GM21786 (cell line): Measurements from ENCODE around the gene RNGTT.
"Not testable (repeated sequence)": the region's sequence is repeated elsewhere in the genome, so short reads cannot be mapped to it uniquely, and the experiment has no call there.

Source experiments
- ATAC-seq: cut with Tn5 transposase; IDR thresholded peaks from one replicate; pipeline ENCODE4 v1.9.1; 2021; ENCODE audit not compliant: unreplicated experiment

The RNGTT gene

DNA sequence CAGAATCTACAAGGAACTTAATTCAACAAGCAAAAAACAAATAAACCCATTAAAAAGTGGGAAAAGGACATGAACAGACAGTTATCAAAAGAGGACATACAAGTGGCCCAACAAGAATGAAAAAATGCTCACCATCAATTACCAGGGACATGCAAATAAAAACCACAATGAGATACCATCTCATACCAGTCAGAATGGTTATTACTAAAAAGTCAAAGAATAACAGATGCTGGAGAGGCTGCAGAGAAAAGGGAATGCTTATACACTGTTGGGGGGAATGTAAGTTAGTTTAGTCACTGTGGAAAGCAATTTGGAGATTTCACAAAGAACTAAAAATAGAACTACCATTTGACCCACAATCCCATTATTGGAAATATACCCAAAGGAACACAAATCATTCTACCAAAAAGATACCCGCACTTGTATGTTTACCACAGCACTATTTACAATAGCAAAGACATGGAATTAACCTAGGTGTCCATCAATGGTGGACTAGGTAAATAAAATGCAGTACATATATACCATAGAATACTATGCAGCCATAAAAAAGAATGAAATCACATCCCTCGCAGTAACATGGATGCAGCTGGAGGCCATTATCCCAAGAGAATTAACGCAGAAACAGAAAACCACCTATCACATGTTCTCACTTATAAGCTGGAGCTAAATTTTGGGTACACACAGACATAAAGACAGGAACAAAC, 48.4 kb downstream of the RNGTT start:
- ATAC-seq = no peak

DNA sequence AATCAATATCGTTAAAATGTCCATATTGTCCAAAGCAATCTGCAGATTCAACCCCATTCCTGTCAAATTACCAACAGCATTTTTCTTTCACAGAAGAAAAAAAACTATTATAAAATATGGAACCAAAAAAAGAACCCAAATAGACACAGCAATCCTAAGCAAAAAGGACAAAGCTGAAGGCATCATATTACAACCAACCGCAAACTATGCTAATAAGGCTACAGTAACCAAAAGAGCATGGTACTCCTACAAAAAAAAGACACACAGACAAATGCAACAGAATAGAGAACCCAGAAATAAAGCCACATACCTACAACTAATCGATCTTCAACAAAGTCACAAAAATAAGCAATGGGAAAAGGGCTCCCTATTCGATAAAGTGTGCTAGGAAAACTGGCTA, 49.2 kb downstream of the RNGTT start:
- ATAC-seq = no peak

DNA sequence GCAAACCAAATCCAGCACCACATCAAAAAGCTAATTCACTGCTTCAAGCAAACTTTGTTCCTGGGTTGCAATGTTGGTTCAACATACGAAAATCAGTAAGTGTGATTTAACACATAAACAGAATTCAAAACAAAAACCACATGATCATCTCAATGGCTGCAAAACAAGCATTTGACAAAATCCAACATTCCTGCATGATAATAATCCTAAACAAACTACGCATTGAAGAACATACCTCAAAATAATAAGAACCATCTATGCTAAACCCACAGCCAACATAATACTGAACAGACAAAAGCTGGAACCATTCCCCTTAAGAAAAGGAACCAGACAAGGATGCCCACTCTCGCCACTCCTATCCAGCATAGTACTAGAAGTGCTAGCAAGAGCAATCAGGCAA, 49.9 kb downstream of the RNGTT start:
- no peak for ATAC-seq

DNA sequence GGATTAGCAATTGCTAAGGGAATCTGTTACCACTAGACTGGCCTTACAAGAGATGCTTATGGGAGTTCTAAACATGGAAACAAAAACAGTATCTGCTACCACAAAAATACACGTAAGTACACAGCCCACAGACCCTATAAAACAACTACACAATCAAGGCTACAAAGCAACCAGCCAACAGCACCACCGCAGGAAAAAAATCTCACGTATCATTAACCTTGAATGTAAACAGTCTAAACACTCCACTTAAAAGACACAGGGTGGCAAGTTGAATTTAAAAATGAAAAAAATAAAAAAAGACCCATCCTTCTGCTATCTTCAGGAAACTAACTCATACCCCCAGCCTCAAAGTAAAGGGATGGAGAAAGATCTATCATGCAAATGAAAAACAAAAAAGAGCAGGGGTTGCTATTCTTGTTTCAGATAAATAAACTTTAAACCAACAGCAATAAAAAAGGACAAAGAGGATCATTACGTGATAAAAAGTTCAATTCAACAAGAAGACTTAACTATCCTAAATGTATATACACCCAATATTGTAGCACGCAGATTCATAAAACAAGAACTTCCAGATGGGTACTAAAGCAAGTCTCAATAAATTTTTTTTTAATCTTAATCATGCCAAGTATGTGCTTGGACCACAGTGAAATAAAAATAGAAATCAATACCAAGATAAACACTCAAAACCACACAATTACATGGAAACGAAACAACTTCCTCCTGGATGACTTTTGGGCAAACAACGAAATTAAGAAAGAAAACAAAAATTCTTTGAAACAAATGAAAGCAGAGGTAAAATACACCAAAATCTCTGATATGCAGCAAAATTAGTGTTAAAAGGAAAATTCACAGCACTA, 52.3 kb downstream of the RNGTT start:
- ATAC-seq = no peak

DNA sequence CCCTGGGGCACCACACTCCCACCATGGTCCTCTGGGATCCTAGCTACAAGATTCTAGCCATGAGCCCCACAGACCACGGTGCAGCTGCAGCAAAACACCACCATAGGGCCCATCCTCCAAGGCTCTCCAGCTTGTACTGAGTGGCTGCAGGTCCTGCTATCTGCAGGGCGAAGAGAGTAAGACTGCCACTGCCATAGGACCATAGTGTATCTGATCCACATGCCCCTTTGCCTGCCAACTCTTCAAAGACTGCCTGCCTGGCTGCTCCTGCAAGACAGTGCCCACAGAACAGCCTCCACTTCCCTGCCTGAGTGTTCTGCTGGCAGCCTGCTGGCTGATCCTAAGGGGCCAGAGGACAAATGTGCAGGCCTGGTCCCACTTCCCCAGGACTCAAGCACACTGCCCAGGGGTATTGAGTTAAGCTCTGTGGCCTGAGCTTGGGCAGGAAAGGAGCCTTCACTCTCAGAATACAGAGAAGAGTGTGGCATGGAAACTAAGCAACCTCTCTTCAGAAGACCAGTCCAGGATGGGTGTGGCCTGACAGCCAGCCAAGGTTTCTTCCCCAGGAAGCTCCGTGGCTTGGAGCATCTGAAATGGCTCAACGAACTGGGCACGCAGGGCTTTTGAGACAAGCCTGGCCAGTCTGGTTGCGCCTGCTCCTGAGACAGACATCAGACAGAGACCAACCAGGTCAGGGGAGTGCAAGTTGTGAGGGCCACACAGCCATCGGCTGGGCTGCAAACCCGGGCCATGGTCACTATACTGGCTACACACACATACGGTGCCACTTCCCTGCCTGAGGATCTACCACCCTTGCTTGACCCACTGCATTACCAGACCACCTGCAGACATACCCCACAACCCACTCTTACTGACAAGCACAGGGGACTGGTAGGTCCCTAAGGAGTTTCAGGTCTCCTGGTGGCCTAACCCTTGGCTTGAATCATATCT, 54.5 kb downstream of the RNGTT start:
- no peak for ATAC-seq

DNA sequence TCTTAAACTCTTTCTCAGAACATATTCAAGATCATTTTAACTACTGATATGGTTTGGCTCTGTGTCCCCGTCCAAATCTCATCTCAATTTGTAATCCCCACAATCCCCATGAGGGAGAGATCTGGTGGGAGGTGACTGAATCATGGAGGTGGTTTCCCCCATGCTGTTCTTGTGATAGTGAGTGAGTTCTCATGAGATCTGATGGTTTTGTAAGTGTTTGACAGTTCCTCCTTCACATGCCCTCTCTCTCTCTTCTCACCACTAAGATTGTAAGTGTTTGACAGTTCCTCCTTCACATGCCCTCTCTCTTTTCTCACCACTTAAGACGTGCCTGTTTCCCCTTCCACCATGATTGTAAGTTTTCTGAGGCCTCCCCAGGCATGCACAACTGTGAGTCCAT, 56.3 kb downstream of the RNGTT start:
- ATAC-seq = not testable (repeated sequence)

DNA sequence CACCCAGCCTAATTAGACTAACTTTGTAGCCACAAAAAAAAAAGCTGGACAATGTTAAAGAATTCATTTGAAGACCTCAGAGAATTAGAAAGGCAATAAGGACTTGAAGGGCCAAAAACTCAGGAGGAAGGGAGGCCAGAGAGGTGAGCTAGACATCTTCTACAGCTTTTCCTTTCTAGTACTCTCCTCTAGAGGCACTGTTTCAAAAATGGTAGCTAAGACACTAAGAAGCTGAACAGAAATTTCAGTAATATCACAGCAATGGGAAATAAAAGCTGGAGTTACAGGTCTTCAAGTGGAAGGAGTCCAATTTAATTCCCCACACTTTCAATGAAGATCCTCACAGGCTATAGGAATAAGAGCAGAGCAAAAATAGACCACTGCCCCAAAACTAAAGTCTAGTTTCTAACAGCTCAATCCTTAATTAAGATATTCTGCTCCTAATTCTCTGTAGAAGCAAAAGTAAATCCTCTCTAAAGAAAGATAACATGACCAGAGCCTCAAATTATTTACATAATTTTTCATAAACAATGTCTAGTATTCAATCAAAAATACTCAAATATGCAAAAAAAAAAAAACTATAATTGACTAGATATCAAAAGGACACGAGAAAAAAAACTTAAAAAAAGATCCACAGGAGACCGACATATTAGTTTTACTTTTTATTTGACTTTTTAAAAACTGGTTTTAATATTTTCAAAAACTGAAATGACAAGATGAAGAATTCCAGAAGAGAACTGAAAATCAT, 63.7 kb downstream of the RNGTT start:
- no peak for ATAC-seq

DNA sequence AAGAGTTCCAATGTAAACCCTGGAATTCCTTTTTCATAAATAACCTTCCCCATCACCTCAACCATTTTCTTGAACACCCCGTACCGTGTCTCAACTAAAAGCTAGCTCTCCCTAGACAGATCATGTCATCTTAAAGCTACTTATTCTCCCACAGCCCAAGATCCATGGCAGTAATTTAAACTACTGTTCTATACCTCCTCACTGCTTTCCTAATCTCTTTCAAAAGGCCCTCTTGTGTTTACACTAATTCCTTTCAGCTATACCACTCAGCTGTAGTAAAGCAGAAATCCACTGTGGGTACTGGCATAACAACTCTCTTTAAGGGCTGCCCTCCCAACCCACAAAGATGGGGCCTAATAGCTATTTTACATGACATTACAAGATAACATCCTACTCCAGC, 67.5 kb downstream of the RNGTT start:
- no peak for ATAC-seq

DNA sequence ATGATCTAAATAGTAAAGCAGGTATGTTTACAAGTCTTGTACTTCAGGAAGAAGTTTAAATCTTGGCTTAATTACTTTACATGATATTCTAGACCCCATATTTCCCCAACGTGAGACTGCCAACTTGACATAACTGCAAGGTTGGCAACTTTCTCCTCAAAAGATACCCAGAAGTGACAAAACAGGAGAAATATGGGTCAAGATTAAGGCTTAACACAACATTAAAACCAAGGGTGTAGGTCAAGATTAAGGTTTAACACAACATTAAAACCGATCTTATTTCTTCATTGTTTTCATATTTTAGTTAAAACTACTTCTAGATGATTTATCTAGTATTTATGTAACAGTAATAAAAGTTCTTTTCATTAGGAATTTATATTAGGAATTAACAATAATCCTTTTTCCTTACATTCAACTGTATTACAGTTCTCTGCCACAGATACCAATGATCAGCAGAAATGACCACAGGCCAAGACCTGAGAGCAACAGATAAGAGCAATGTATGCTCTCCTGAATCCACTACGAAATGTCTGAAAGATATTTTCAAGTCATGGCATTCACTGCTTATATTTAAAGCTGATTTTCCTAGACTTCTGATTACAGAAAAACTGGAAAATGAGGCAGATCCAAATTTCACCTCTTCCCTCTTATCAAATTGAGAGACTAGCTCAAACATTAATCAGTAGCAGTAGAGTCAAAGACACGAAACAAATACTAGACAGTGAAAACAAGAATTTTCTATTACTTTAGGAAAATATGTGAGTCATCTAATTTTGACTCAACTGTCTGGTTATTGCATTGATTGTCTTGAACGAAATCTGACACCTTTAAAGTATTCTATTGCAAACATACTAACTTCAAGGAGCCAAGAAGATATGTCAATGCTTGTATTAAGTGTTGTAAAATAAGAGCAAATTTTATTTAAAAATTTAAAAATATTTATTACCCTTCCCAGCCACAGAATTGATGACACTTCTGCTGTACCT, 72.3 kb downstream of the RNGTT start:
- no peak for ATAC-seq

DNA sequence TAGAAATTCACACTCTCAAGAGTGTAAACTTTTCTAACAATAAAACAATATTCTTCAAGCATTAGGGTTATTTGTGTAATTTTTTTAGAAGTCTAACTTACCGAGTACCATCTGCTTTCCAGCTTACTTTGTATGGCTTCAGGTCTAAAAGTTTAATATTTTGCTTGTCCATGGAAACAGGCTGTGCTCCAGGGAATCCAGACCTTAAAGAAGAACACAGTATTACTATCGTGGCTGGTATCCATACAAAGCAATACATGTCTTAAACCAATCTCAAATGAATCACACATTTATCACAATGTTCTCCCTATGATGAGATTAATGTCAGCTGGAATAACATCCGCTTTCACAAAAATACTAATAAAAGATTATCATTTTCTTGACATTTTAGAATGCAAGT, 73.0 kb downstream of the RNGTT start:
- ATAC-seq = no peak

DNA sequence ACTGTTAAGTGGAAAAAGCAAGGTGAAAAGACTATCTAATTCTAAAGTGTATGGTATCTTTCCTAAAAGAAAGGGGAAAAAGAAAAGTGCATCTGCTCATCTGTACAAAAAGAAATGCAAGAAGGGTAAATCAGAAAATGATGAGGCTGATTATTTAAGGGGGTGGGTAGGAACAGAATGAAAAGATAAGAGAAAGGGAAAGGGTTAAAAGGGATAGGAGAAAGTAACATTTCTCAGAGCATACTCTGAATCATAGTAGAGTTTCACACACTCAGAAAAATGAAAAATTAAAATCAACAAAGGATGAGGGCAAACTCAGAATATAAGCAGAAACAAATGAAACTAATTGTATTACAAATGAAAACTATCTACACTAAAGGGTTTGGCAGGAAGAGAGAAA, 79.1 kb downstream of the RNGTT start:
- ATAC-seq = no peak

DNA sequence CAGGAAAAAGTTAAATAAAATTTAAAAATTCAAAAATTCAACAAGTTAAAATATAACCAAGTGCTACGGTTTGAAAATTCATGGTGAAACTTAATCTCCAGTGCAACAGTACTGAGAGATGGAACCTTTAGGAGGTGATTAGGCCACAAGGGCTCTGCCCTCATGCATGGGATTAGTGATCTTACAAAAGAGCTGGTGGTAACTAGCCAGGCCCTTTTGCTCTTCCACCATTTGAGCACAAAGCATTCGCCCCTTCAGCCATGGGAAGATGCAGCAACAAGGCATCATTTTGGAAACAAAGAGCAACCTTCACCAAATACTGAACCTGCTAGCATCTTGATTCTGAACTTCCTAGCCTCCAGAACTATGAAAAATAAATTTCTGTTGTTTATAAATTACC, 80.9 kb downstream of the RNGTT start:
- no peak for ATAC-seq

DNA sequence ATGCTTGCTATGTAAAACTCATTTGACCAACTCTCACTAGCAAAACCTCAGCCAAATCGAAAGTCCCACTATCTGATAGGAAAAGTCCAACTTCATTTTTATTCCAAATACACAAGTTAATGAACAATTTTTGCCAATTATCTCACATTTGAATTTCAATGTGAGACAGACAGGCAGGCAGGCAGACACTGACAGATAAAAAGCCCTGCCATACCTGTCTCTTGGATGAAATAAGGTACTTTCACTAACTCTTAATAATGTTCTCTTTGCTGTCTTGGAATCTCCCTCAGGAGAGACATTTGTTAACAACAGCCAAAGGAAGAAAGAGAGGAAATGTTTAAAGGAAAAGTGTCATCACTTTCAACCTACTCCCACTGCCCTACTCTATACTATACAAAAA, 82.0 kb downstream of the RNGTT start:
- ATAC-seq = no peak

DNA sequence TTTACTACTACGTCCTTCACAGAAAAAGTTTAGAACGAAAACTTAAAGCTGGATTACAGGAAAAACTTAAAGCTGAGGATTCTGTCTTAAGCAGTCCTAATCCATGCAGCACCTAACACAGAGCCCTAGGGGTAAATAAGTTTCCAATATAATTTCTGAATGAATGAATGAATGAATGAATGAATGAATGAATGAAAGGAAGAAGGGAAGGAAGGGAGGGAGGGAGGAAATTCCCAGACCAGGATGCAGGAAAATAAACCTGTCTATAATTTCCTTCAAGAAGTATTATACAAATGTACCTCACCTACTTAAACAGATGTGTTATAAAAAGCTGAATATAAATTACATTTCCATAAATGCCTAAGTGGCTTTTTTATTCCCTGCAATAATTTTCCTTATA, 83.4 kb downstream of the RNGTT start:
- no peak for ATAC-seq

DNA sequence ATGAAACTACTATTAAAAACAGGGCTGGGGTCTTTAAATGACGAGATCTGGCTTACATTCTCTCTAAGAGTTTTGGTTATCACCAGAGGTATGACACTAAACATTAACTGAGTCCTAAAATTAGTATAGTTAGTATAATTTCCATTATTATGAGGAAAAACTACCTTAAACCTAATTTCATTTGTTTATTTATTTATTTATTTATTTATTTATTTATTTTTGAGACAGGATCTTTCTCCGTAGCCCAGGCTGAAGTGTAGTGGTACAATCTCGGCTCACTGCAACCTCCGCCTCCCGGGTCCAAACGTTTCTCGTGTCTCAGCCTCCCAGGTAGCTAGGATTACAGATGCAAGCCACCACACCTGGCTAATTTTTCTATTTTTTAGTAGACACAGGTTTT, 85.5 kb downstream of the RNGTT start:
- ATAC-seq = no peak

DNA sequence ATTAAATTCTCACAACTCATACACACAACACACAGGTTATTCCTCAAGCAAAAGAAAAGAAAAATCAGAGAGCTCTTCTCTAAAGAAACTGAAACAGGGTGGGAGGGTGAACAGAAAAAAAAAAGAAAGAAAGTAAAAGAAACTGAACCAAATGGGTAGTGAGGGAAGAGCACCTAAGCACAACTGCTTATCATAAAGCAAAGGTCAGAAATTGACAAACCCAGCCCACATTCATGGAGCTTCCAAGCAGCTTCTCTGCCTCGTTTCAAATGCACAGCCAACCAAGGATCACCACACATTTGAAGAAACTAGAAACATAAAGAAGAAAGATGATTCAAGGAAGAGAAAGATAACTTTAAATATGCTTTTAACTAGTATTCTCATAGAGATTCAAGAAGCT, 90.5 kb downstream of the RNGTT start:
- no peak for ATAC-seq

DNA sequence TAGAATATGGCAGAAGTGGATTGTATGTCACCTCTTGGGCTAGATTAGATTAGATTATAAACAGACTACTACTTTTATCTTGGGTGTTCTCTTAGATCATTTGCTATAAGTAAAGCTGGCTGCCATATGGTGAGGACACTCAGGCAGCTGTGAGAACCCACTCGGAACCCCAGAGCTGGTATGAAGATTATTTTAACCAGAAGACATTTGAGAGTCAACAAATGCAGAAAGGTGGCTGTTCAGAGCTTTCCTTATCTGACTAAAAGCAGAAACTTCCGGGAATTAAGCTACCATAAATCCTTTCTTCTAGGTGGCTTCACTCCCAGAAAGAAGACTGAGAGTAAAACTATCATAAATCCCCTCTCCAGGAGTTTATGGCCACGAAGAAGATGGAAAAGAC, 91.9 kb downstream of the RNGTT start:
- ATAC-seq = no peak

DNA sequence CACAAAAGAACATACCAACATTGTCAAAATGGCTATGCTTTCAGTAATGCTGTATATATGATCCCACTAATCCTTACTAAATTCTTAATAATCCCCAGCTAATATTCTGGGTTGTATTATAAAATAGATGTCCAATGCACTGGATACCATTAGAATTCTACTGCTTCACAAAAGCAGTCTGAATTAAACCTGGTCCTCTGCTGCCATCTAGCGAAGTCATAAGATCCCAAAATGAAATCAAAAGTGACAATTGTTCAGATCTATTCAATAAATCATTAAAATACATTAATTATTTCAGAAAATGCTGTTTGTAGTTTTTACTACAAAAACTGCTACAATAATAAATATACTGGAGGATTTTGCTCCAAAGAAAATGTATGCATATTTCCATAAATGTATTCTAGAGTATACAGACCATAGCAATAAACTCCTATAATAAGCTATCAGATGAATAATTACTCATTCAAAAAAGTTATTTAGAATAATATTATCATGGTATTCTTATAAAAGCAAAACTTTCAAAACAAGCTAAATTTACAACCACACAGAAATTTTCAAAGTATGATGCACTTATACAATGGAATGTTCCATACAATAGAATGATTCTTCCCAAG, 92.6 kb downstream of the RNGTT start:
- no peak for ATAC-seq
